ENCODE results near the gene REPS2.

REPS2 gene

DNA sequence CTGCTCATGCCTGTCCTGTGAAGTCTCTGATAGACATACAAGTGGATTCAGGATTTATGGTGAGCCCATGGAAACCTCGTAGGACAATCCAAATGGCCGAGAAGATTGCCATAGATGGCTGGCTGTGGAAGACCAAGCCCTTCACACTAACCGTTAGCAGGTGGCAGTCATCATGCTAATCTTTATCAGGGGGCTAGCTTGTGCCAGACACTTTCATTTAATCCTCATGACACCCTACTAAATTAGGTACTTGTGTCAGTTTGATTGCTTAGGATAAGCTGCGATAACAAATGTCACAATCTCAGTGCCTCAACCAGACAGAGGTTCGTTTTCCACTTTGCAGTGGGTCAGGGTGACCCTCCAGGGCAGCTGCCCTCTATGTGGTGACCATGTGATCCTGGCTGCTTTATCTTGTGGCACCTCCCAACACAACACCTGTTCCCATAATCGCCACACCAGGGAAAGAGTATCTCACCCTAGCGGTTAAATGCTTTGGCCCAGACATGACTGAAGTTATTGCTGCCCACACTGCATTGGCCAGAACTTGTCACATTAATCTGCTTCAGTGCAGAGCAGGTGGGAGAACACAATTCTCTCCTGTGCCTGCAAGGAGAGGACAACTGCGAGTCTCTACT is 60.8 kb downstream of the REPS2 start:
- no peak for DNase-seq

DNA sequence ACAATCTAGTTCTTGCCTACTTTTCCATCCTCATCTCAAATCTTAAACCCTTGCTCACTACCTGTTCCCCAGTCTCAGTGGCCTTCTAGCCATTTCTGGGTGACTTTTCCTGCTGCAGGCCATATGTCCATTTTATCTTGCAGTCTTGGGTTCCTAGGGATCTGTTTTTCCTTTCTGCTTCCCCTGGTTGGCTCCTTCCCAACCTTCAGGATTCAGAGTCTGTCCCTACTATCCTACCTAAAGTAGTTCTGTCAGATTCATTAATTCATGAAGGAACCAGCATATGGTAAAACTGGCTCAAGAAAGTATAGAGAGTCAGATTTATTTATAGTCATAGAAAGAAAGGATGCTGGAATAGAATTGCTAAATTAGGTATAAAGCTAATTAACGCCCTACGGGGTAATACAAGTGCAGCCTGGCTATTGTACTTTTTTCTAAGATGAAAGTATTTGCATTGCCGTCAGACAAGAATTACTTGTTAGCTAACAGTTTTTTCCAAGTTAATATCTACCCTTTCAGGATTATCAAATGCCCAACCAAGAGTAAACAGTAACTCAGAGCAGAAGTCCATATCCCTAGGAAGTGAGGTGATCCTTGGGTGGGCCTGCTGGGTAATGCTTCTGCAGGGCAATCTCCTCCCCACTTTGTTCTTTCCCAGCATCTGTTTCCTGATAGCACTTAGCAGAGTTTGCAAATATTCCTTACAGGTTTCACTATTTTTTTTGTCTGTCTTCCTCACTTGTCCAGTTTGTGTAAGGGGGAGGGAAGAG is 63.6 kb downstream of the REPS2 start:
- no peak for DNase-seq

DNA sequence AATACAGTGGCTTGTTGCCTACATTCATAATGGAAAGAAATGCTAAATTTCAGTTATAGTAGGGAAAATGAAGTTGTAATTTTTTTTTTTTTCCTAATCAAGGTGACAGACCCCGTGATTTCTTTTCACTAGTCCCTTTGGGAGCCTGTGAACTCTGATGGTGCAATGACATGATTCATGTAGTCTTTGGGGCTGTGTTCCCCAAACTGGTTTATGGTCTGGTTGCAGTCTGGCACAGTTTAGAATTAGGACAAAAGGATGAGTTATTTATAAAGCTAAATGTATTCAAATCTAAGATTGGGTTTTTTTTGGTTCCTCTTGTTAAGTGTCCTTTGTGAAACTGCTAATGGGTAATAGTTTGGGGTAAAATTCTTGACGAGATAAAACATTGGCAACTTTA is 66.0 kb downstream of the REPS2 start:
- no peak for DNase-seq

DNA sequence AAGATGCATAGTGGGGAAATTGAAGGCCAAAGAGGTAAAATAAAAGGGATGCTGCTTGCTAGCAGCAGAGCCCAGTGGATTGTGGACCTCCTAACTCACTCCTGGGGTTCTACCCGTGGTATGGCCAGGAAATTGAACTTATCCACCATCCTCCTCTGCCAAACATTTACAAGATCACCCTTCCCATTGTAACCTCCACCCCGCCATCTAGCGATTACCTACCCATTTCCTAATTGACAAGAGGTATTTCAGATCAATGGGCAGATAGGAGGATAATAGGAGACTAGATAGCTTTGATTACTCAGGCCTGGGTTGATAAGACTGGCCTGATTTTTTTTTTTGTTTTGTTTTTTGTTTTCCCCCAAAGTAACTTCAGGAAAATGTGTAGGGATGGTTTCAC is 67.8 kb downstream of the REPS2 start:
- DNase-seq = no peak

GRCh38 chrX:17017134-17017533 is 70.7 kb downstream of the REPS2 start:
- no peak for DNase-seq

- DNase-seq = no peak
These were observed 73.9 kb downstream of the REPS2 start for GRCh38 chrX:17020356-17020755.

GRCh38 chrX:17020851-17021821 is 74.7 kb downstream of the REPS2 start:
- no peak for DNase-seq

DNA sequence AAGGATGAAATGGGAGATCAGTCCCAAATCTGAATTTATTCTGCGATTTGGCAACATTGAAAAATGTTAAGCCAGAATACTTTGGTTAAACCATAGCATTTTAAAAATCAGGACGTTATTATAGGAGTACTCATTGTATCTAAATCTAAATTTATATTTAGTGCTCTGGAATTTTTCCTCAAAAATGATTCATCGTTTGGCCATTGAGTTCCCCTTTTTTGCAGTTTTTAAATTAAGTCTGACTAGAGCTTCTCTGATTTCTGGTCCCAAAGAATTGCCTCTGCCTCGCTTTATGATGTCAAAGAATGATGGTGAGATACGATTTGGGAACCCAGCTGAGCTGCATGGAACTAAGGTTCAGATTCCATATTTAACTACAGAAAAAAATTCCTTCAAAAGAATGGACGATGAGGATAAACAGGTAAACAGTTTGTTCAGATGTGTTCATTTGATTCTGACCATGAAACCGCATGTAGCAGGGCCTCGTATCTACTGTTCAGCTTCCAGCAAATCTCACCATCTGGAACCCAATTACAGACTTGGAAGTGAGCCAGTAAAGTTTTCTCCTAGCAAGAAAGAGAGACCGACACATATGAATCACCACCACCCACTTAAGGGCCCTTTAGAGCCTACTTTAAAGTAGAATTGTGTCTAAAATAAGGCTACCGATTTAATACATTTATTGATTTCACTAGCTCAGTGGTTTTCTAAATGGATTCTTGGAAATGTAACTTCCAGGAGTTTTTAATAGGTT is 75.6 kb downstream of the REPS2 start:
- no peak for DNase-seq

DNA sequence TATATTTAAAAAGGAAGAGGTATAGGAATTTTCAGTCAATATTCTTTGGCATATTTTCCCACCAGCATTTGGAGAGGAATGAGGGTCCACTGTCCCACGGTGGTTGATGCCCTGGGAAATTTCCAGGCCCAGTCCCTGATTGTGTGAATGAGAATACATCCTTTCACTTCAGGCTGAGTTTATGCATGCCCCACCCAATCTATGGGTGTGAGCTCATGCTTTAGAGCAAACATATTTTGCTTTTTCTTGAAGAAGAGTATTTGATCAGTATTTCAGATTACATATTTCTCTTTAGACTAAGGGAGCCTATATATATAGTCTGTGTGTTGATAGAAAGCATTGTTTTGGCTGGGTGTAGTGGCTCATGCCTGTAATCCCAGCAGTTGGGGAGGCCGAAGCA is 77.2 kb downstream of the REPS2 start:
- DNase-seq = no peak

DNA sequence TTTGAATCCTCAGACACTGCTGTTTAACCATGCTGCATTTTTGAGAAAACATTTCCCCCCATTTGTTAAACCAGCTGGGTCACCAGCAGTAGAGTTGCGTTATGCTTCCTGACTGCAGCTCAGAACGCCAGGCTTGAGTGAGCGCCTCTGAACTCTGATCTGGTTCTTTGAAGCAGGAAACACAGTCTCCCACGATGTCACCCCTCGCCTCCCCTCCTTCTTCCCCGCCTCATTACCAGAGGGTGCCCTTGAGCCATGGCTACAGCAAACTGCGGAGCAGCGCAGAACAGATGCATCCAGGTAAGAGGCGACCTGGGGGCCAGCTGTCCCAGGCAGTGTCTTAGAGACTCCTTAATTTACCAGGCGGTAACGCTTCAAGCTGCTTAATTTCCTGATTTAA is 78.4 kb downstream of the REPS2 start:
- no peak for DNase-seq

DNA sequence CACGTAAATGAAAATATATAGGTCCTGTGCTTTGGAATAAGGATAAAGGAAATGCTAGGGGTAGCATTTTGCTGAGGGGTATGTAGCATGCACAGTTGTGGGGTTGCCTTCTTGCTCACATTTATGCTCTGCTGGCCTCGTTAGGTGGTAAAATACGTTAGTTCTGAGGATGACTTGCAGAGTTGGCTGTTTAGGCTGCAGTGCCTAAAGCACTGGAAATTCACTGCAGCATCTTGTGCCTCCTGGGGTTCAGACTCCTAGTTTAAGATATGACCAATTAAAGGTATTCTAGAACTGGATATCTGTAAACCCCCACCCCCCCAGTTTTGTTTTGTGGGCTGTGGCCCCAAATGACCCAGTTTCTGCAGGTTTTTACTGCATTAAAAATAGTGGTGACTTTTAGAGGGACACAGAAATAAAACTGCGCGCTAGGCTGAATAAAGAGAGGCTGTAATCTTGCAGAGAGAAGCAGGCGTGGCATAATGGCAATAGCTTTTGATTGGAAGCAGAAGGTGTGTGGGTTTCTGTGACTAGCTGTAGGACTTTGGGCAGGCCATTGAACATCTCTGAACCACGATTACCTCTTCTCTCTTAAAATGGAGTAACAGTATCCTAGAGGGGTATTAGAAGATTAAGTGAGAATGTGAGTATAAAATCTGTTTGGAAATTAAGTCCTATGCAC is 79.3 kb downstream of the REPS2 start:
- DNase-seq = no peak

GRCh38 chrX:17027931-17028330 is 81.5 kb downstream of the REPS2 start:
- no peak for DNase-seq

DNA sequence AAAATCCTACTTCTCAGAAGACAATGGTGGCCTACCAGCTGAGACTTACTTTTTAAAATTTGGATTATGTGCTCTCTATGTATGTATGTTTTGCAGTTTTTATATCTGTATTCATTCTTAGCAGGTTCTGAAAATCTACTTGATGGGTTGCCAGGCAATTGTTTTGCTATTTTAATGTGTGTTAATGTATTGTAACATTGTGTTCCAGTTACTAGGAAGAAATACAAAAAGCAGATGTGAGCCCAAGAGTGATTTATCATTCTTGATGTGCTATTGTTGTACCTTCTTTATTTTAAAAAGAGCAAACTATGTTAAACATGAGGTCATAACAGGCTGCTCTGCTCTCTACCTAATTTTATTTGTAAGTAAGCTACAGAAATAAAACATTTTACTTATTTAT is 81.9 kb downstream of the REPS2 start:
- no peak for DNase-seq

DNA sequence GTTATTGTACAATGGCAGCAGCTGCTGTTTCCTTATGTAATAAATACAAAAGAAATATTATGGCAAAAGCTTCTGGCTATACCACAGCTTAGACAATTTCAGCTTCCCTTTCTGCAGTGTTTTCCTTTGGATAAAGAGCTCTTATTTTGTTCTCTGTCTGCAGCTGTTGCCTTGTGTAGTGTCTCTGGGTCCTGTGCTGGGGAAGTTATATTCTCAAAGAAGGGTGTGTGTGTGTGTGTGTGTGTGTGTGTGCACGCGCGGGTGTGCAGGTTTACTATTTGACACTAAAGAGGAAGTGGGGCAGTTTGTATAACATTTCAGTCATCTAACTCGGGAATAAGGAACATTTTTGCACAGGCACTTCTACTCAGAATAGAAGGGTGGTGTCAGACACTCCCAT is 83.6 kb downstream of the REPS2 start:
- no peak for DNase-seq

GRCh38 chrX:17030580-17031270 is 84.3 kb downstream of the REPS2 start:
- no peak for DNase-seq

- DNase-seq = no peak
These were observed 85.4 kb downstream of the REPS2 start for GRCh38 chrX:17031827-17032226.

DNA sequence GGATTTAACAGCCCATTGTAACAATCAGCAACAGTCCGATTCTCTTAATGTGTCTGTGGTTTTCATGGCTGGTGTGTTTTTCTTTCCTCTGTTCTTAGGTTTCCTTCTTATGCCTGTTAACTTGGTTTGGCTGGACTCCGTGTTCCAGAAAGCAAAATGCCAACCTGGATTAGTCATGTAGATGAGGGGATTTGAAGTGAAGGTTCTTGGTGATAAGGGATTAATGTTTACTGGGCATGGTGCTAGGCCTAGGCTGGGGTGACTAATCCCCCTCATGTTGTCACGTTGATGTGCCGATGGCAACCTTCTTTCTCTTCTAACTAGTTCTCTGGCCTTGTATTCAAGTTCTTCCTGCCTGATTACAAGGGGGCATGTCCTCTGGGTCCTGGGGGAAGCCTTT is 85.9 kb downstream of the REPS2 start:
- DNase-seq = no peak

DNA sequence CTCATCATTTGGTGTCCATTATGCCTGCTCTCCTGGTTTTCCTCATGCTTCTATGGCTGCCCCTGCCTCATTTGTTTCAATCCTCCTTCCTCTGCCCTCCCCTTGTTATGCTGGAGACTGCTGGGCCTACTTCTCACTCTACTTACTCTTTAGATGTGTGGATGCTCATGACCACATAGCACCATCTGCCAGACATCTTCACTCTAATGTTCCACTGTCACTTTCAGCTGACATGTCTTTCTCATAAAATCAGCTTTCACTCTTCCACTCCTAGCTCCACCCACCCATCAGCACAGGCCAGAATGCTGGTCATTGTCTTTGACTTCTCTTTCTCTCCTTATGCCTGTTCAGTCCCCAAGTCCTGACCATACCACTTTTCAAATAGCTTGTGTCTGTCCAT is 86.8 kb downstream of the REPS2 start:
- DNase-seq = no peak

GRCh38 chrX:17035111-17035510 is 88.7 kb downstream of the REPS2 start:
- DNase-seq = no peak

- DNase-seq = no peak
These were observed 89.9 kb downstream of the REPS2 start for GRCh38 chrX:17036171-17036961.

GRCh38 chrX:17038277-17038676 is 91.8 kb downstream of the REPS2 start:
- no peak for DNase-seq
